ENCODE data around the gene FITM1. TPM values are rescaled to one million over a fixed set of nuclear protein-coding genes. Genes with fewer than 3 reads are reported as not detected.

FITM1 gene
- total and polyA plus RNA-seq, 12 donors, result 77.0 to 247 (median 131) TPM

DNA sequence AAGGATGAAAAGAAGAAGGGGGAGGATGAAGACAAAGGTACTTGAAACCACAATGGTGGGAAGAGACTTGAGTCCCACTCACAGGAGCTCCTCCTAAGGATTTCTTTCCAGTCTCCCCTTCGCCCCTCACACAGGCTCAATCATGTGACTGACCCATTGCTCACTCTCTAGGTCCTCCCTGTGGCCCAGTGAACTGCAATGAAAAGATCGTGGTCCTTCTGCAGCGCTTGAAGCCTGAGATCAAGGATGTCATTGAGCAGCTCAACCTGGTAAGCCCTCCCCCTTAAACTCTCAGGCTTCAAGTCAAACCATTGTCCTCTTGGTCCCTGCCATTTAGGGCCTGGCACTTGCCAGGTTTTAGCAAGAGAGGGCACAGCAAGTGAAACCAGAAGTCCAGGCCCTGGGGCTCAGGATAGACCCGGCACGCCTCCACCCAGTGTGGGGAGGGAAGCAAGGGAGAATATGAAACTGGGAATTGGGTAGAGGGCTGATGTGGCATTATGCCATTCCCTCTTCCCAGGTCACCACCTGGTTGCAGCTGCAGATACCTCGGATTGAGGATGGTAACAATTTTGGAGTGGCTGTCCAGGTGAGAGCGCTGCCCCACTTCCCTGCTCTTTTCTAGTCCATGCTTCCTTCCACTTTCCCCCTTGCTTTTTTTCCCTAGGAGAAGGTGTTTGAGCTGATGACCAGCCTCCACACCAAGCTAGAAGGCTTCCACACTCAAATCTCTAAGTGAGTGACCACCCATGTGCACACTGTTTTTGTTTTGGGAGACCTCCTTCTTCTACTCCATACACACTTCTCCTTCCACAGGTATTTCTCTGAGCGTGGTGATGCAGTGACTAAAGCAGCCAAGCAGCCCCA is 7.3 kb downstream of the FITM1 start:
- TF ChIP-seq, protein P1, sequence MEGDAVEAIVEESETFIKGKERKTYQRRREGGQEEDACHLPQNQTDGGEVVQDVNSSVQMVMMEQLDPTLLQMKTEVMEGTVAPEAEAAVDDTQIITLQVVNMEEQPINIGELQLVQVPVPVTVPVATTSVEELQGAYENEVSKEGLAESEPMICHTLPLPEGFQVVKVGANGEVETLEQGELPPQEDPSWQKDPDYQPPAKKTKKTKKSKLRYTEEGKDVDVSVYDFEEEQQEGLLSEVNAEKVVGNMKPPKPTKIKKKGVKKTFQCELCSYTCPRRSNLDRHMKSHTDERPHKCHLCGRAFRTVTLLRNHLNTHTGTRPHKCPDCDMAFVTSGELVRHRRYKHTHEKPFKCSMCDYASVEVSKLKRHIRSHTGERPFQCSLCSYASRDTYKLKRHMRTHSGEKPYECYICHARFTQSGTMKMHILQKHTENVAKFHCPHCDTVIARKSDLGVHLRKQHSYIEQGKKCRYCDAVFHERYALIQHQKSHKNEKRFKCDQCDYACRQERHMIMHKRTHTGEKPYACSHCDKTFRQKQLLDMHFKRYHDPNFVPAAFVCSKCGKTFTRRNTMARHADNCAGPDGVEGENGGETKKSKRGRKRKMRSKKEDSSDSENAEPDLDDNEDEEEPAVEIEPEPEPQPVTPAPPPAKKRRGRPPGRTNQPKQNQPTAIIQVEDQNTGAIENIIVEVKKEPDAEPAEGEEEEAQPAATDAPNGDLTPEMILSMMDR (IDR thresholded peaks at IDR 0.05), result no peak
- no peaks in the 10 kb centered on the region for H3K27me3 ChIP-seq
- peak overlapping the region in 1 of 10 donors; percentile 99 for H3K4me3 ChIP-seq
- intact Hi-C loops (cut with DNase I), result no loop called here
- WGBS, 2 donors, result 85 to 93% methylated on average over 8 of the region's 8 CpGs
- peaks cover 0 to 35% (median 20%) of the 10 kb centered on the region in 9 donors for H3K36me3 ChIP-seq
- ATAC-seq, result no peak
- no peaks in the 10 kb centered on the region for H3K9me3 ChIP-seq
- no peak for DNase-seq
- H3K4me1 ChIP-seq, result peaks cover 14 to 66% (median 48%) of the 10 kb centered on the region in 9 donors
- peak overlapping the region in 7 of 10 donors; percentile 5 to 99 (median 97) for H3K27ac ChIP-seq

DNA sequence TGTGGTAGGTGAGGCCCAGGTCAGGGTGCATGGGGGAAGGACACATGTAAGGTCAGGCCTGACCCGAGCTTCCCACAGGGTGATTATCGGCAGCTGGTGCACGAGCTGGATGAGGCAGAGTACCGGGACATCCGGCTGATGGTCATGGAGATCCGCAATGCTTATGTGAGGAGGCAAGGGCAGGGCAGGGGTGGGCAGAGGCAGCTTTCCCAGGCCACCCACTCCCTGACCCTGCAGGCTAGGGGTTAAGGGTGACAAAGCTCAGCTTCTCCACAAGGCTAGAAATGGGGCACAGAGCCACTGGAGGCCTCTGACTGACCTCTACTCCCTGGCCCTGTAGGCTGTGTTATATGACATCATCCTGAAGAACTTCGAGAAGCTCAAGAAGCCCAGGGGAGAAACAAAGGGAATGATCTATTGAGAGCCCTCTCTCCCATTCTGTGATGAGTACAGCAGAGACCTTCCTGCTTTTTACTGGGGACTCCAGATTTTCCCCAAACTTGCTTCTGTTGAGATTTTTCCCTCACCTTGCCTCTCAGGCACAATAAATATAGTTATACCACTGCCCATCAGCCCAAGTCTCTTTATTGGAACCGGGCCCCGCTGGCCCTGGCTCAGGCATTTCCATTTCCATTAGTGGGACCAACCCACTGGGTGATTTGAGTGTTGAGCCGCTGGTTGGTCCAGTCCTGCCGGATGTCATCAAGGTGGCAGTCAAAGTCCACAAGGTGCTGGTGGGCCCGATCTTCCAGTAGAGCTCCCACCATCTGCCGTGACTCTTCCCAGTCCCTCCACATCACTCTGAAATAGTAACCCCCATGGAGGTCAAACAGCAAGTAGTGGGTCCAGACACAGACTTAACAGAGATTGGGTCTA is 8.2 kb downstream of the FITM1 start:
- Histone ChIP-seq H3K27me3 (no peaks in the 10 kb centered on the region), H3K27ac (peak overlapping the region in 2 of 10 donors; percentile 20 to 25), H3K4me3 (no peak overlapping the region), H3K36me3 (peaks cover 0 to 42% (median 20%) of the 10 kb centered on the region in 9 donors), H3K9me3 (no peaks in the 10 kb centered on the region), H3K4me1 (peaks cover 14 to 60% (median 44%) of the 10 kb centered on the region in 9 donors)
- DNase-seq, result no peak
- 78% methylated on average over 13 of the region's 13 CpGs for WGBS, 2 donors
- intact Hi-C loops (cut with DNase I), result no loop called here
- TF ChIP-seq, protein P1 (IDR thresholded peaks at IDR 0.05), result no peak
- ATAC-seq, result no peak

DNA sequence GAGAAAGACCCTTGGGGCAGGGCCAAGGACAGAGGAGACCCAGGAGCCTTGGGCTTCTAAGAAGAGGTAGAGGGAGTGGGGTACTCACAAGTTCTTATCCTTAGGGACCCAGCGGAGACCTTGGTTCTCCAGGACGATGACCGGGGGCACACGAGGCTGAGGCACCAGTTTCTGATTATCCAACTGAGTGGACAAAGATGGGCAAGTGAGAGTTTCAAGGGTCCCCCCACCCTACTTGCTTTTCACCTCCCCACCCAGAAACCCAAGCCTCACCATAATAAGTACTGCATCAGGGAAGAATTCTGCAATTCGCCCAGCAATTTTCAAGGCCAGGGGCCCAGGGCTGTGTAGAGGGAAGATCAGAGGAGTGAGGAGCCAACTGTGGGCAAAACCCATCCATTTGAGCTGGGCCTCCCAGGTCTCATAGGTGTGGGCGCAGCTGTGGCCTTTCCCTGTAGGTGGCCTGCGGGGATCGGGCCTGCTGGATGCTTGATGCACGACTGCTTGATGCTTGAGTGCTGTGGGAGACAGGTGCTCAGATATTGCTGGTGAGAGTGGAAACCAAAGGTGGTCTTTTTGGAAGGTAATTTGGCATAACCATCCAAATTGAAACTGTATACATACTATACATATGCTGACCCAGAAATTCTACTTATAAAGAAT is 8.9 kb downstream of the FITM1 start:
- ATAC-seq, result no peak
- intact Hi-C loops (cut with DNase I), result no loop called here
- Histone ChIP-seq H3K4me3 (peak overlapping the region in 3 of 10 donors; percentile 70 to 88 (median 85)), H3K27me3 (no peaks in the 10 kb centered on the region), H3K36me3 (peaks cover 0 to 50% (median 20%) of the 10 kb centered on the region in 9 donors), H3K27ac (peak overlapping the region in 2 of 10 donors; percentile 8 to 20), H3K9me3 (no peaks in the 10 kb centered on the region), H3K4me1 (peaks cover 14 to 68% (median 44%) of the 10 kb centered on the region in 9 donors)
- 88 to 89% methylated on average over 9 of the region's 9 CpGs for WGBS, 2 donors
- TF ChIP-seq, protein P1 (IDR thresholded peaks at IDR 0.05), result no peak
- DNase-seq, result no peak
